A549 (cell line): ENCODE results near the gene PBRM1. TPM values are rescaled to one million over a fixed set of nuclear protein-coding genes. Genes with fewer than 3 reads are reported as not detected.

Source experiments
- ATAC-seq, 2 experiments: fragments of 200-7000 bp in 1 of 2; fragments of >200 bp in 1 of 2; cut with Nextera tagmentation in 1 of 2; cut with Tn5 transposase in 1 of 2; 3 replicates each; pipeline versions ENCODE4 v1.8.0 to v1.9.1; 2018 to 2020; ENCODE audit warnings: mild to moderate bottlenecking in 1 of 2, moderate library complexity in 1 of 2
- CTCF ChIA-PET: fragments of 300-600 bp; sonication (Branson Sonifier 250); formaldehyde crosslinking; extraction: SDS; loops from one replicate; lab custom pipeline; 2021; ENCODE audit warnings: antibody characterized with exemption, inconsistent platforms; lab: Yijun Ruan, JAX
- POLR2A ChIA-PET: fragments of 350-600 bp; formaldehyde crosslinking; extraction: SDS; loops from one replicate; lab custom pipeline; 2021; ENCODE audit warnings: antibody characterized with exemption, inconsistent platforms; lab: Yijun Ruan, JAX
- DNase-seq, 2 experiments: peaks; one replicate each; pipeline versions ENCODE4 v3.0.0 to v3.0.0-alpha.2; 2011 to 2016; ENCODE audit warnings: low read depth in 1 of 2, low spot score in 1 of 2
- FAIRE-seq: peaks from 2 replicates; lab custom pipeline; 2011; peaks lifted over from hg19 to GRCh38; lab: Jason Lieb, UNC
- H3K27ac ChIP-seq, 2 experiments: fragments of >200 bp; sonication (Bioruptor Twin); formaldehyde crosslinking; 3 replicates each; pipeline ENCODE4 v1.5.1; 2016 to 2017
- H3K4me1 ChIP-seq: fragments of >200 bp; sonication (Bioruptor Twin); formaldehyde crosslinking; 3 replicates; pipeline ENCODE4 v1.6.1; 2016
- H3K4me2 ChIP-seq: fragments of >200 bp; sonication (Bioruptor Twin); formaldehyde crosslinking; 3 replicates; pipeline ENCODE4 v1.6.1; 2016
- H3K4me3 ChIP-seq: fragments of >200 bp; sonication (Bioruptor Twin); formaldehyde crosslinking; 3 replicates; pipeline ENCODE4 v1.5.1; 2016
- H3K9me3 ChIP-seq: fragments of >200 bp; sonication (Bioruptor Twin); formaldehyde crosslinking; 3 replicates; pipeline ENCODE4 v1.6.1; 2016
- BHLHE40 ChIP-seq: IDR thresholded peaks from 2 replicates; pipeline ENCODE4 v1.6.1; 2012; ENCODE audit warnings: low read depth, low read length, inconsistent platforms
- E2F6 ChIP-seq: IDR thresholded peaks from 2 replicates; pipeline ENCODE4 v1.6.1; 2012; ENCODE audit warnings: low read depth, borderline replicate concordance
- EHF ChIP-seq: fragments of 250-450 bp; sonication (Bioruptor Pico); IDR thresholded peaks from 2 replicates; pipeline ENCODE4 v1.5.0; 2020; ENCODE audit warnings: mild to moderate bottlenecking
- ELK1 ChIP-seq: fragments of 150-350 bp; IDR thresholded peaks from 2 replicates; pipeline ENCODE4 v1.6.1; 2014; ENCODE audit warnings: low read depth, mild to moderate bottlenecking, low read length
- FOSL2 ChIP-seq, 2 experiments: fragments of 450-650 bp in 1 of 2; fragments of >200 bp in 1 of 2; sonication (Bioruptor Twin) in 1 of 2; formaldehyde crosslinking; IDR thresholded peaks; 2 replicates each; pipeline versions ENCODE4 v1.5.0 to v1.6.1; 2016 to 2020; ENCODE audit warnings: mild to moderate bottlenecking in 1 of 2, moderate library complexity in 1 of 2
- HEYL ChIP-seq: fragments of 250-450 bp; sonication (Bioruptor Pico); IDR thresholded peaks from 2 replicates; pipeline ENCODE4 v1.8.0; 2021; ENCODE audit warnings: mild to moderate bottlenecking, moderate library complexity
- JUN ChIP-seq, 2 experiments: fragments of >200 bp; sonication (Bioruptor Twin); formaldehyde crosslinking; IDR thresholded peaks; 2 replicates in 1 of 2; 3 replicates in 1 of 2; pipeline ENCODE4 v1.6.1; 2016 to 2017
- MAX ChIP-seq: IDR thresholded peaks from 2 replicates; pipeline ENCODE4 v1.6.1; 2012
- MAZ ChIP-seq: fragments of 150-350 bp; IDR thresholded peaks from 2 replicates; pipeline ENCODE4 v1.6.1; 2014; ENCODE audit warnings: antibody characterized with exemption, low read depth, low read length, borderline replicate concordance
- NFE2L2 ChIP-seq: fragments of 150-350 bp; conservative IDR thresholded peaks from 2 replicates; pipeline ENCODE4 v1.6.1; 2014; ENCODE audit warnings: low read length
- REST ChIP-seq: fragments of 200-600 bp; sonication (generic); IDR thresholded peaks from 2 replicates; pipeline ENCODE4 v1.6.1; 2016; ENCODE audit warnings: antibody characterized with exemption, mild to moderate bottlenecking, moderate library complexity
- SMC3 ChIP-seq: fragments of >200 bp; sonication (Bioruptor Twin); formaldehyde crosslinking; IDR thresholded peaks from 3 replicates; pipeline ENCODE4 v1.6.1; 2018; ENCODE audit warnings: inconsistent platforms
- TFCP2L1 ChIP-seq: fragments of 250-450 bp; sonication (Bioruptor Pico); IDR thresholded peaks from 2 replicates; pipeline ENCODE4 v1.5.0; 2021; ENCODE audit warnings: mild to moderate bottlenecking
- ZC3H11A ChIP-seq: fragments of 450-650 bp; IDR thresholded peaks from 2 replicates; pipeline ENCODE4 v1.6.1; 2014; ENCODE audit warnings: antibody characterized with exemption, mild to moderate bottlenecking
- WGBS: methylation state at CpG from one replicate; pipeline ENCODE4 v1.1.6; 2017; ENCODE audit errors: missing lambda C conversion rate; 5-methylcytosine and 5-hydroxymethylcytosine counted together
- polyA plus RNA-seq, 4 experiments: library from polyadenylated mRNA; depleted of rRNA in 3 of 4; stranded (reverse); fragments of >200 nt; fragmentation: RNase III in 1 of 4; extraction: RNeasy Plus Mini Kit Qiagen cat#74134 plus additional on column Dnase treatment in 1 of 4; gene quantifications; 2 replicates in 3 of 4; 3 replicates in 1 of 4; pipeline ENCODE4 v1.2.3, GENCODE V29; 2011 to 2017

PBRM1 gene
- polyA plus RNA-seq, 2 of the 4 experiments (the other 2 are of a cell fraction) = 15.0 to 21.6 TPM

- H3K4me3 ChIP-seq = no peak overlapping the region
- peak; percentile 68 for TF ChIP-seq MAX
- TF ChIP-seq HEYL (CRISPR knock-in tag) = no peak
- TF ChIP-seq E2F6 = peak; percentile 60; the same call in 1 of the 2 replicates
- peak; percentile 49 to 71; a peak in 5 of 6 replicates for ATAC-seq
- 22% methylated on average over 5 of the region's 5 CpGs for WGBS
- H3K27ac ChIP-seq = peak overlapping the region; percentile 33 to 50; a peak in 4 of 6 replicates
- CTCF ChIA-PET = no interaction called here
- POLR2A ChIA-PET = interaction anchor here (0.5 kb wide), 1 partner anchor 129 kb away, joined by 5 read pairs; no protein-coding TSS in a partner anchor
- H3K4me1 ChIP-seq = peaks cover 13% of the 10 kb centered on the region; the same call in 2 of the 3 replicates
- H3K4me2 ChIP-seq = peak overlapping the region; percentile 25; the same call in 2 of the 3 replicates
- DNase-seq = peak; percentile 41 to 46
- H3K9me3 ChIP-seq = no peaks in the 10 kb centered on the region
- no peak for FAIRE-seq
Observed at GRCh38 chr3:52507359-52507758, 178.4 kb downstream of the PBRM1 start.

- POLR2A ChIA-PET = interaction anchor here (0.5 kb wide), 1 partner anchor 130 kb away, joined by 5 read pairs; no protein-coding TSS in a partner anchor
Observed at GRCh38 chr3:52506266-52506966, 179.3 kb downstream of the PBRM1 start.

More at GRCh38 chr3:52506266-52506966, 179.3 kb downstream of the PBRM1 start:
- FAIRE-seq (no peak), DNase-seq (no peak), ATAC-seq (no peak)
- Histone ChIP-seq H3K9me3 (no peaks in the 10 kb centered on the region), H3K27ac (no peak overlapping the region; a peak in 1 of 6 replicates), H3K4me1 (peaks cover 13% of the 10 kb centered on the region; the same call in 2 of the 3 replicates), H3K4me3 (no peak overlapping the region), H3K4me2 (no peak overlapping the region)
- 93% methylated on average over 17 of the region's 27 CpGs for WGBS
- TF ChIP-seq MAZ (no peak), REST (no peak), HEYL (CRISPR knock-in tag) (no peak), SMC3 (no peak), ZC3H11A (no peak), EHF (CRISPR knock-in tag) (no peak), TFCP2L1 (CRISPR knock-in tag) (no peak), BHLHE40 (no peak), ELK1 (no peak), FOSL2 (IDR thresholded peaks at IDR 0.05) (no peak), FOSL2 (CRISPR knock-in tag; IDR thresholded peaks at IDR 0.05) (no peak), JUN (IDR thresholded peaks at IDR 0.05) (no peak), NFE2L2 (no peak)
- CTCF ChIA-PET = no interaction called here
